ENCODE measurements around the gene EXOC2.

EXOC2 gene

DNA sequence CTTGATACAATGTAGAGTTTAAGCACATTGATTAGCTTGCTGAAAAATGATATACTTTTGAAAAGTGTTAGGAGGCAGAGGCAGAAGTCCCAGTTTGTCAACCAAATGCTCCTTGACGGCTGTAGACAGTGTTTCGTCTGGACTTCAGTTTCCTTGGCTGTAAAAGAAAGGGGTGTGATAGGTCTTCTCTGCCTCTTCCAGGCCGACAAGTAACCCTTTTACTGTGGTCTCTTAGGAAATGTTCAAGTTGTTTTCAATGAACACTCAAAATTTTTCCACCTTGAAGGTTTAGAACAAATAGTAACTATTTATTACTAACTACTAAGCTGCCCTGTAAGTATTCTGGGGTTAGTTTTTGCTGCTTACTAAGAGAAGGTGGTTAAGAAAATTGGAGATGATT is 179.0 kb downstream of the EXOC2 start:
- DNase-seq = no peak

DNA sequence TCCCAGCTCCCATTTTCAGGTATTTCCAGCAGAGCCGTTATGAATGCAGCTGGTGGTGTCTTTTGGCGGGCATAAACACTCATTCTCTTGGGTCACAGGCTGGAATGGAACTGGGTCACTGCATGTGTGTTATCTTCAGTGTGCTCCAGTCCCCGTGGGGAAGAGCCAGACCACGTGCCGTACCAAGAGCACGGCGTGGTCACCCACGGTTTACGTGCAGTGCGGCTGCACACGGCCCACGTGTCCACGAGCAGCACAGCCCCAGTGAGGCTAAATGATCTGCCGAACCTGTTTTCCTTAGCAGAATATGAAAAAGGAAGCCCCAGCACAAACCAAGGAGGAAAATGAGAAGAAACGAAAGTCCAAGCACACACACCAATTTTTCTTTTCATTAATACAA is 179.9 kb downstream of the EXOC2 start:
- no peak for DNase-seq

DNA sequence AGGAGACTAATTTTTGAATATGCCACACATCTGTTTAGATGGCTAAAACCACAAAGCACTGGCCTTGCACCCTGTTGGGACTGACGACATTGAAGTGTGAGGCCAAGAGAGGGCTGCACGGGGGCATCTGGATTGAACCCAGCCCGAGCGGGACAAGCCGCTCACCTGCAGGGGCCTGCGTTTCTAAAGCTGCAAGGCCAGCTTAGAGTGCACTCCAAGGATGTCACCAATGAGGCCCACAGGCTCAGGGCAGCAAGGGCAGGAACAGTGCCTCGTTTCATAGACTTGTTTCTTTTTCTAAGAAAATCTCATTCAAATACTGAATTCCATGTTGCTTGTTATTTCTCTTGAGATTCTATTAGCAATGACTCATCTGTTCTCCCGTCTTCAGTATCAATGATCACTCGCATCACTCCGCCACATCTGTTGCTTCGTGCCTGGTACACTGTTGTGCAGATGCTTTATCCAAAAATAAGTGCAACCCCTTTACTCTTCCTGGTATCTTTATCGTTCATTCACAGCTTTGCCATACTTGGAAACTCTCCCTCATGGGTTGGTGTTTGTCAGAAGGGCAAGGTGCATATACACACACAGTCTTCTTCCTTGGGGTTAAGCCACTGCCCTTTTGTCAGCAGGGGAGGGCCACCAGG is 181.3 kb downstream of the EXOC2 start:
- no peak for DNase-seq

DNA sequence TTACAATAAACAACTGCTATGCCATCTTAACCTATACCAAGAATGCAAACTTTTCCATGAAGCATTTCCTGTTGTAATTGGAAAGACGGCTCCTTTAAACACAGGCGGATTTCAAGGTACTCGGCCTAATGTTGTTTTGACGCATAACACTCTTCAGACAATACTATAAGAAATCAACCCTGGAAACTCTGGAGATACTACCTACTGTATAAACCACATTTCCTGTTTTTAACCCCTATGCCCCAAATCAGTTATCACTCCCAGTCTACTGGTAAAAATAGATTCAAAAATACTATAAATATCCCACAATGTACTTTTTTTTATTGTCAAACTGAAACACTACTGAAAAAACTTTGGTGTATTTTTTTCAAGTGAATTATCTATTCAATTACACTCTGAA is 183.3 kb downstream of the EXOC2 start:
- DNase-seq = no peak

DNA sequence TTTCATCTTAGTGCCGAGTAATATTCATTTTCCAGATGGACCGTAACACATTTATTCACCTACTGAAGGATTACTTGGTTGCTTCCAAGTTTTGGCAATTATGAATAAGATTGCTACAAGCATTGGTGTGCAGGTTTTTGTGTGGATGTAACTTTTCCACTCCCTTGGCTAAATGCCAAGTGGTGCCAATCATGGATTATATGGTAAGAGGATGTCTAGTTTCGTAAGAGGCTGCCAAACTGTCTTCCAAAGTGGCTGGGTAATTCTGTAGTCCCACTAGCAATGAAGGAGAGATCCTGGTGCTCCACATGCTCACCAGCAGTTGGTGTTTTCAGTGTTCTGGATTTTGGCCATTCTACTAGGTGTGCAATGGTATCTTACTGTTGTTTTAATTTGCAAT is 184.3 kb downstream of the EXOC2 start:
- no peak for DNase-seq

DNA sequence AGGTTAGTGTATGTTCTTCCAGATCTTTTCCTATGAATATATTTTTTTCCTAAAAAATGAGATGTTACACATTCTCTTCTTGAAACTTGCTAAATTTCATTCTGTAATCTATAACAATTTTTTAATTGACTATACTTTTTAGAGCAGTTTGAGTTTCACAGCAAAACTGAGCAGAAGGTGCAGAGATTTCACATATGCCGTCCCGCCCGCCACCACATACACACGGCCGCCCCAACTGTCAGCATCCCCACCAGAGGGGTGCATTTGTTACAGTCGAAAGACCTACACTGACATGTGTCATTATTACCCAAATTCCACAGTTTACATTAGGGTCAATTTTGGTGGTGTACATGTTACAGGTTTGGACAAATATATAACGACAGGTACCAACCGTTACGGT is 184.9 kb downstream of the EXOC2 start:
- no peak for DNase-seq

DNA sequence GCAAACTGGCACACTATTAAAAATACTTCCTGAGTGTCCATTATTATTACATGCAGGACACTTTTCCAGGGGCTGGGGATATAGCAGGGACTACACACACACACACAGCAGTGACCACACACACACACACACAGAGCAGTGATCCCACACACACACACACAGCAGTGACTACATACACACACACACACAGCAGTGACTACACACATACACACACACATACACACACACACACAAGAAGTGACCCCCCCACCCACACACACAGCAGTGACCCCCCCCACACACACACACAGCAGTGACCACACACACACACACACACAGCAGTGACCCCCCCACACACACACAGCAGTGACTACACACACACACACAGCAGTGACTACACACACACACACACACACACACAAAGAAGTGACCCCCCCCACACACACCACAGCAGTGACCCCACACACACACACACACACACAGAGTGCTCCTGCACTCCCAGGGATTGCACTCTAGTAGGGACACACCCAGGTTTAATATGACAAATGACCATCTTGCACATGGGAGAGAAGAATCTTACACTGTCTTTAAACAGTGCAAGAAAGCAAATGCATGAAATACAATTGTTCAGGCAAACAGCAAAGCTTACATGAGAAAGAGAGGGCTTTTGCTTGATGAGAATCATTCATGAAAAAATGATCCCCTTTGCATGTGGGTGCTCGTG is 185.9 kb downstream of the EXOC2 start:
- no peak for DNase-seq

DNA sequence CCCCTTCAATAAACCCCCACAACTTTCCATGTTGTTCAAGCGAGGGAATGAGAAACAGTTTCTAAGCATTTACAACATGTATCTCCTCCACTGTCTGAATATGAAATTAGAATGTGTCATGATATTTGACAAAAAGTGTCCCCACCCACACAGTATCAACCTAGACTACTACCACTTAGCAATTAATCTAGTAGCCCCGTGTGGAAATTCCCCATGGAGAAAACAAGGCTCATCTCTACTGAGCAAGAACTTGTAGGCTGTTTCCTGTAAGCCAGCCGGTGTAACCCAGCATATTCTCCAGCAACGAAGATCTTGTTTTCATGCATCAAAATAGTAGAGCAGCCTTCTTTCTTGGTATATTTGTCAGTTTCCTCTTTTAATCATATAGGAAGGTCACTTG is 186.4 kb downstream of the EXOC2 start:
- no peak for DNase-seq

DNA sequence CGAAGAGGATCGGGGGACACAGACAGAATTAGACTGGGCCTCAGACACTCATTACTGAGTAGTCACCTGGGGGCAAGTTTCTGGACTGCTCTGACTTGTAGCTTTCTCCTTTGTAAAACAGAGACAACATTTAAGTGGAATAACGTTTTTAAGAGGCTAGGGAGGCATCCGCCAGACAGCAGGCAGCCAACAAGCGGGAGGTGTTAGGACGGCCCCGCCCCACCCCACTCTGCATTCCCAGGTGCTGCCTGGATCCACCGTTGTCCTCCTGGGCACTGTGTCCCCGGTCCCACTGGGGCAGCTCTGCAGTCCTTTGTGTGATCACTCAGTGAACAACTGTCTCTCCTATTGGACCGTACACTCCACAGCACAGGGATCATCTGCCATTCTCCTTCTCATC is 187.6 kb downstream of the EXOC2 start:
- DNase-seq = no peak

DNA sequence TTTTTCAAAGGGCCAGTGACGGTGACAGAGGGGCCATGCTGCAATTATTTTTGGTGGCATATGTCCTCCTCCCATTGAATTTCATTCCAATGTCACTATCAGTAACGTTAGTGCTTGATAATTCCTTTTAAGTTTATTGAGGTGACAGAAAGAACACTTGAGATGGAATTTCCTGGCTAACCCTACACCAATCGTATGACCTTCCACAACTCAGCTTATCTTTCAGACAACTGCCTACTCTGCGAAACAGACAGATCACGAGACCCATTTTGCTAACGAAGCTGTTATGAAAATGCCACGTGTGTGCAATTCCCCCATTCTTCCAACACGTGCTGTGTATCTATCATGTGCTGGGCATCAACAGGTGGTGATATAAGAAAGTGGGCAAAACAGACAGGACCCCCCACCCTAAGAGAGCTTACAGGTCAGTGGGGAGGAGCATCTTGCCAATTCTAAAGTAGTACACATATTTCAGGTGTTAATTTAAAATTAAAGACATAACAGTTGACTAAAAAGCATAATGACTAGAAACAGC is 188.4 kb downstream of the EXOC2 start:
- DNase-seq = no peak

DNA sequence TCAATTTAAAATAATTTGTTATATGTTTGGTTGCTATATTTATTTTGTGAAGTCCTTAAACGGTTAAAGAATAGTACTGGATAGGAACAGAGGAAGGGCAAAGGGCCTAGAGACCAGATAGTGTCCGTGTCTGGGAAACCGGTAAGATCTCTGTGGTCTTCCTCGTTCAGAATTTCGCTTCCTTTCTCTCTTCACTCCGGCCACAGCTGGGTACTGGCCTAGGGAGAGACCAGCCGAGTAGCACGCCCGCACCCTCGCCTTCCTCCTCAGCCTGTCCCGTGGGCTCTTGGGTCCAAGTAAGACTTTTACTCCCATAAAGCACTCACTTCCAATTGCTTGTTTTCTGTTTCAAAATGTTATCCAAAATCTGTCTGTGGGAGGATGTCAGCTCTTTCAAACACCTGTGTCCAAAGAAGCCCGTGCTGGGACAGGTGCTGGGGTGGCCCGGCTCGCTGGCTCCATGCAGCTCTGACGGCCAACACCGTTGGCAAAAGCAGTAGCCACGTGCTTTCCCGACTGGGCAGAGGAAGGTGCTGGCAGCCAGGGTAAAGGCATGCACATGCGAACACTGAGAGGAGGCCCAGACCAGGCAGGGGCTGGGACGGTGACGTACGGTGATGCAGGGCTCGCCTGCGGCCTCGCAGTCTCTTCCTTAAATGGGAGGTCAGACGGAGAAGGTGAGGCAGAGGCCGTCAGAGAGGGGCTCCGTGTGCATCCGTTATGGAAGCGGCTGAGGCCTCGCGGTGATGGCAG is 189.2 kb downstream of the EXOC2 start:
- no peak for DNase-seq

DNA sequence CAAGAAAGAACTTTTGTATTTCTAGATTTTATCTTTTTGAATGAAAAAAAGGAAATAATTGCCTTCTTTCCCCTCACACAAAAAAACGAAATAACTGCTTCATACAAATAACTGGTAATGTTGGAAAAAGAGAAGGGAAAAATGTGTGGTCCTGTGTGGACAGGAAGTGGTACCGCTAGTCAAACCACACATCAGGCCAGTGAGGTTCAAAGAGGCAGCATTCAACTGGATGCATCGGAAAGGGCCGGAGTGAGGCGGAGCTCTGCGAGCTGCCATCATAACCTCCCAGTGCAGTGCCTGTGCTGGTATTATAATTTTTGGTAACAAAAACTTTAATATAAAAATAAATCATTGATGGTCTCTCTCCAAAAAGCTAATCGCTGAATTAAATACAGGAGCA is 190.2 kb downstream of the EXOC2 start:
- no peak for DNase-seq

DNA sequence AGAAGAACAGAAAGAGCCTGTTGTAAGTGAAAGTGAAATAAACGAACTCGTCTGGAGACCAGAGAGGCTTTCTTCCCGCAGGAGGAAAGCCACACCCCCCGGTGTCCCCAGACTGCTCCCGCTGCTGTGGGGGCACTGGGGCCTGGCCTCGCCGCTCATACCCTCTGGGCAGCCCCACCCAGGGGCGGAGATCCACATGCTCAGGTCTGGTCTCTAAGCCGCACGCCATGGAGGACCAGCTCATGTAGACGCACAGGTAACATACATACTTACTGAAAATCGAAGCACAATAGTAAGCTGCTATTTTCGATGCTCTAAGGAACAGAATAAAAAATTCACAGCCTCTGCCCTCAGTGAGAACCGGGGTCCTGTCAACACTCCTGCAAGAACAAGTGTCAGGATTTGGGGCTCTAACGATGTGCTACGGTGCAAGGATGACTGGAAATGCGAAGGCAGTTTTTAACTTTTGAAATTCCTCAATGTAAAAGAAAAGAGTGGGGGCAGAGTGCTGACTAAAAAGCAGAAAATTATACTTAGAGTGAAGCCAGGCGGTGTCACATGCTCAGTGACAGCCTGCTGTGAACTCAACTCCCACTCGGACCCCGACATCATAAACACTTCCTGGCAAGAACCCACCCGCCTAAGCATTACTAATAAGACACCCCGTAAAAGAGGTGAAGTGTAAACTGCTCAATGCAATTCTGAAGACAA is 190.9 kb downstream of the EXOC2 start:
- DNase-seq = no peak

DNA sequence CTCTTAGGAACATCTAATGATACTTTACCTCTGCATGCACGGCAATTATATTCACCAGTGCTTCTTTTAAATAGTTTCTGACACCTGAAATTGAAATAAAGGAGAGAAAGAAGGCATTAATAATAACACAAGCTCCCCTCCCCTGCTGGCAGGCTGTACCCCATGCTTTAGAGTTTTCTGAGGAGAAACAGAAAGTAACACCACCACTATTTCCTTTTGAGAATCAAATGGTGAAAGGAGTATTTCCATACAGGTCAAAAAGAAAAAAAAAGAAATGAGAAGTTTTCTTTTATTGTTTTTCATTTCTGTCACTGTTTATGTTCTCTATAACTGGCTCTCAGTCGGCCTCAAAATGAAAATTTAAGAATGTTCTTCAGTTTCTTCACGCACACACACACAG is 193.3 kb downstream of the EXOC2 start:
- DNase-seq = no peak

DNA sequence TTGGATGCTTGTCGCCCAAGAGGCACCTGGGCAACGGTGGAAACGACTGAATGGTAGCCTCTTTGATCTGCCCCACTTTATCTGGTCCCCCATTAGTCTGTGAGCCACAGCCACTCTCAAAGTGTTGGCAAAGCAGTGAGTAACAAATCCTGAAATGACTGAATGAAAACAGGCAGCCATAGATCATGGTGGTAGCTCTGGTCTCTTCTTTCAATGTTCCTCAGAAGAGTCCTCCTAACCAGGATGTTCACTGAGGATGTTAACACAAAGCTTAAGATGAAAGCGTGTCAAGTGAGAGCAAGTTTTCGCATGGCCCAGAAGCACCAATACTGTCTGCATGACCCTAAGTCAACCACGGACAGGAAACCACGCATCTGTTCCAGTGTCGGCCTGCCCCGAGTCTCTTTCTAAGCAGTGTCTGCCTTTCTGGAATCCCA is 194.1 kb downstream of the EXOC2 start:
- no peak for DNase-seq

DNA sequence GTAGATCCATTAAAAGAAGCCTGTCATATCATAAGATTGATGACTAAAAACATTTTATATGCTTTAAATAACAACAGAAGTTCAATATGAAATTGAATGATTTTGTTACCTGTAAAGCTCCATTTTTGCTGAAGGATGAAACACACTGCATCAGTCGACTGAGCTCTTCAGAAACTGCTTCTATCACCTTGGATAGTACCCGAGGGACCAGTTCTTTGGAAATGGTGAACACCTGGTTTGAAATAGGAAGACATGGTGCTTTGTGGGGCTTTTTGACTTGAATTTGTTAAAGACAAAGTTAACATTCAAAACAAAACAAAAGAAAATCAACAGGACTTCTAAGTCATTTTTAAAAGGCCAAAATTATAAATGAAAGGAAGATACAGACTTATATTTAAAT is 195.7 kb downstream of the EXOC2 start:
- DNase-seq = no peak

DNA sequence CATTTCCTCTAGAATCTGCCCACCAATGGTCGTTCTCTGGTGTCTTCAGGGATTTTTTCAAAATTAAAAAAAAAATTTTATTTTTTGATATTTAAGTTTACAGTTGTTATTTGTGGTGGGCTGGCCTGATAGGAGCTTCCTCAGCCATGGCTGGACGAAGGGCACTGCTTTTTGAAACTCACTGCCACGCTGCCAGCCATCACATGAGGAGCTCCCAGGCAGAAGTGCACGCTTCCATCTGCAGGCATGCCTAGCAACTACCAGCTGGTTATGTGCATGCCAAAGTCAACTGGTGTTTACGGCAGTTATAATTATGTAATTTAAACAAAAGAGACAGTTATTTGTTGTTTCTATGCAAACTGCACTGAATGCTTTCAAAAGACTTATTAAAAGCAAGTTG is 196.3 kb downstream of the EXOC2 start:
- DNase-seq = no peak

DNA sequence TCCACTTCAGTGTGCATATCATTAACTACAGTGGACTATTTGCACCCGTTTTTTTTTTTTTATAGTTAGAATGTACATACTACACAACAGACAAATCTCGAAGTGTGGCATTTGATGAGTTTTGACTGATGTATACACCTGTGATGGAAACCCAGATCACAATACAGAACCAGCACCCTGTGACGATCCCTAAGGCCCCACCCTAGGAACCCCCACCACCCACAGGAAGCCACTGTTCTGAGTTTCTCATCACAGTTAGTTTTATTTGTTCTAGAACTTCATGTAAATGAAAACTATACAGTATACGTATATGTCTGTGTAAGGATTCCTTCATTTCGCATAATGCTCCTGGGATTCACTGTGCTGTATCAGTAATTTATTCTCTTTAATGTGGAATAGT is 198.5 kb downstream of the EXOC2 start:
- no peak for DNase-seq

DNA sequence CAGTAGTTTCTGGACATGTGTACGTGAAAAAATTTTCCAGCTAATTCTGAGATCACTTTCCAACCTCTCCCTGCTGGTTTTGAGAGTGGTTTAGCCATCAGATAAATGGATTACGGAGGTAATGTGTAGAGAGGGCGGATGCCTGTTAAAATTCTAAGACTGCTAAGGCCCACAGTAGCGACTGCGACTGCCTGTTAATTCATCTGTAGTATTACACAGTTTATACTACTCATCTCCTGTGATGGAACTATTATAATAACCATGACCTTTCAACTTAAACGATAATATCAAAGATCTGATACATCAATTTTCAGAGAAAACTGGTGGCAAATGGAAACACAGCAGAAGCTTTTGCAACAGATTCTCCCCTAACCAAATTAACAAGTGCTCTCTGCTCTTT is 199.1 kb downstream of the EXOC2 start:
- no peak for DNase-seq

DNA sequence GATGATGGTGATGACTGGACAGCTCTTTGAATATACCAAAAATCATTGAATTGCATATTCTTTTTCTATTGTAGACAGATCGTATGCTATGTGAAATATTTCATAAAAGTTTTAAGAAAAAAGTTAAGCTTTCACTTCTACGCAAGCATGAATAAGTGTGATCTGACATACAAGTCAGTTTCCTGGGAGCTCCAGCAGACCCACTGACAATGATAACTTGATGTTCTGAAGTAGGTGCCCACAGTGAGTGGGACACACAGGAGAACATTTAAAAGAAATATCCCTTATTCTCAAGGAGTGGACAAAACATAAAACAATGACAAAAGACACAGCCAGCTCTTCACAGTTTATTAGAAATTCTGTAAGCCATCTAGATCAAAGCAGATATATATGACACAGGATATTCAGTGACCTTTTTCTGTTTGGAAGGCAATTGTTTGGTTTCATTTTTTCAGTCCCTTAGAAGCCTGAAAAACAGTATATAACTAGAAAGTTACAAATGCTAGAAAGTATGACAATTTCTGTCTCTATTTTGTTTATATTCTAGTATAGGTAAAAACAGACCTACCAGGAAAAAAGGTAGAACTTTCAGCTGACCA is 200.0 kb downstream of the EXOC2 start:
- no peak for DNase-seq

DNA sequence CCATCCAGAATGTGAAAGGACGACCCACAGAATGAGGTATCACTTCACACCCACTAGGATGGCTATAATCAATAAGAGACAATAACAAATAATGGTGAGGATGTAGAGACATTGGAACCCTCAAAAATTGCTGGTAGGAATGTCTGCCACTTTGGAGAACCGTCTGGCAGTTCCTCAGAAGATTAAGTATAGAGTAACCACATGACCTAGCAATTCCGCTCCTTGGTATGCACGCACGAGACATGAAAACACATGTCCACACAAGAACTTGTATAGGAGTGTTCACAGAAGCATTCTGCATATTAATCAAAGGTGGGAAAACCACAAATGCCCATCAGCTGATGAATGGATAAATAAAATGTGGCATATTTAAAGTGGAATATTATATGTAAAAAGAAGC is 200.8 kb downstream of the EXOC2 start:
- no peak for DNase-seq

DNA sequence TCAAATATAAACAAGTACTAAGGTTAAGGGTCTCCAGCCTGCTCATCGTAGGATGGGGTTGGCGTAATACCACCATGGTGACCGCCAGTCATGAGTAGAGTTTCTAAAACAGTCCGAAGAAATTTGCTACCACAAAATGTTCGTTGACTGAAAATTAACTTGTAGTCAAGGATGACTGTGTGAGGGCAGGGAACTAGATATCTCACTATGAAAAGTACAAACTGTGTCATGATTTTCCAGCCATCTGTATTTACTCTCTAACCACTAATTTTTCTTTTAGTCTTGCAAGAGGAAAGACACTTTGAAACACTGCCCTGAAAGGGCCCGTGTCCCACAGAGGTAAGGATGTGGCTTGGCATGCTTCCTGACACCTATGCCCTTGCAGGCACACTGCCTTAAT is 201.7 kb downstream of the EXOC2 start:
- DNase-seq = no peak

Data from NCI-H2227 treated with DMSO at 0.1 percent for 48 hours (cell line).